T-helper 9 cell (primary cell): ENCODE results near the gene RASAL3.
"Not testable (repeated sequence)": the region's sequence is repeated elsewhere in the genome, so short reads cannot be mapped to it uniquely, and the experiment has no call there.

Experiments used
- DNase-seq: peaks from one replicate; pipeline ENCODE4 v3.0.0-alpha.2; 2020
- total RNA-seq, 2 donors: gene quantifications; one replicate each; lab custom pipeline; 2026; lab: John Stamatoyannopoulos, UW

Gene RASAL3
- 191 to 396 reads per million in 2 donors for total RNA-seq

- DNase-seq: peak; percentile 60
Observed at GRCh38 chr19:15464394-15465385, at the start of gene RASAL3. Gene RASAL3 (minus strand): TSS chr19:15464544. CDS start chr19:15464358, 186 bp downstream.

DNA sequence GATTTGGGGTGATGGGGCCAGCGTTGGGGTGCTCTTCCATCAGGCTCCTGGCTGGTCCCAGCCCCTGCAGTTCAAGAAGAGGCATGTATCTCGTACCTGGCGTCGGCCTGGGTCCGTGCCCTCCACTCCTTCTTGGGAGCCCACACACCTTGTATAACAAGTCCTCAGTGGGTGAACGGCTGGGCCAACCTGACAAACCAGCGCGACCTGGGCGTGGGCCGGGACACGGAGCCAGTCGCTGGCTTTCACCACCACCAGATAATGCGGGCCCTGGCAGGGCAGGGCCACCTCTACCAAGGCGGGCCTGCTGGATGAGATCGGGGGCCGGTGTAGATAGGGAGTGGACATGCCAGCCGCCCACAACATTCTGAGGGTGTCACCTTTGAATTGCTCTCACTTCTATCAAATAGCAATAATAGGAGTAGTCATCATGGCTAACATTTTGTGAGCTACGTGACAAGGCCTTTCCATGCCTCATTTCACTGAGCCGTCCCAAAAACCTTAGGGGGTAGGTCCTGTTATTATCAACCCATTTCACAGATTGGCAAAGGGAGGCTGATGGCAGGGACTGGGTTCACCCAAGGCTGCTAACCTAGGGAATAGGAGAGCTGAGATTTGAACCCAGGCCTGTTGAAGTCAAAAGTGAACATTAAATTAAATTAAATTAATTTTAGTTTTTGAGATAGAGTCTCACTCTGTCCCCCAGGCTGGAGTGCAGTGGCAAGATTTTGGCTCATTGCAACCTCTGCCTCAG lies 47.5 kb upstream of the RASAL3 start:
- no peak for DNase-seq

- DNase-seq: peak; percentile 11
Observed at GRCh38 chr19:15508035-15508710, 43.8 kb upstream of the RASAL3 start, which contains the start of gene CYP4F22. Gene CYP4F22 (plus strand): TSS chr19:15508525. CDS start chr19:15525337, 16,812 bp downstream.

DNA sequence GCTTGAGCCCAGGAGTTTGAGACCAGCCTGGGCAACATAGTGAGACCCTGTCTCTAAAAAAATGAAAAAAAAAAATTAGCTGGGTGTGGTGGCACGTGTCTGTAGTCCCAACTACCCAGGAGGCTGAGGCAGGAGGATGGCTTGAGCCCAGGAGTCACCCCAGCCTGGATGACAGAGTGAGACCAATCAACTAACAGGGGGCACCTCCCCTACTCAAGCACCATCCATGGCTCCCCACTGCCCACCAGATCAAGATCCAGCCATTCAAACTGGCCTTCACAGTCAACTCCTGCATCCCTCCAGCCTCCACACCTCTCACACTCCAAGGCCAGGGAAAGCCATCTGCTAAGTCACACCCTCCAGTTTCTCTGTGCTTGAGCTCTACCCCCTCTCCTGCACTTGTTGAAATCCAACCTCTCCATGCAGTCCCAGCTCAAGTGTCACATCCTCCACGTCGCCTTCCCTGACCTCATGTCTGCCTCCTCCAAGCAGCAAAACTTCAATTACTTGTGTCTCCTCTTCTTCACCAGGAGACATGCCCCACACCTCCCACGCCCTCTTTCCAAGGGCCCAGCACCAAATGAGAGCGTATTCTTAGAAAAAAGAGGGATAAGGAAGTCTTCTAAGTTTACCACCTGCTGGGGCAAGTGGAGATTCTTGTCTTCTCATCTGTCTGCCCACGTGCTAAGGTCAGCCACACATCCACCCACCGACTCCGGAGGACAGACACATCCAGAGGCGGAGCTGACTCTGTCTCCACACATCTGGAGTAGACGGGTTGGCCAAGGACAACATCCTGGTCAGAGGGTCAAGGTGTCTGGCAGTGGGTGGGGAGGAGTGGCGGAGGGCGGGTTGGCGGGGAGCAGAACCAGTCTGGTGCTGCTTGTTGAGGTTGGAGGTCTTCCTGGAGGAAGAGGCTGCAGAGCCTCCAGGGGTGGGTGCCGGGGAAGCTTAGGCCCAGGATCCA lies 43.0 kb upstream of the RASAL3 start:
- no peak for DNase-seq

- DNase-seq: no peak
Observed at GRCh38 chr19:15506074-15506571, 41.8 kb upstream of the RASAL3 start.

DNA sequence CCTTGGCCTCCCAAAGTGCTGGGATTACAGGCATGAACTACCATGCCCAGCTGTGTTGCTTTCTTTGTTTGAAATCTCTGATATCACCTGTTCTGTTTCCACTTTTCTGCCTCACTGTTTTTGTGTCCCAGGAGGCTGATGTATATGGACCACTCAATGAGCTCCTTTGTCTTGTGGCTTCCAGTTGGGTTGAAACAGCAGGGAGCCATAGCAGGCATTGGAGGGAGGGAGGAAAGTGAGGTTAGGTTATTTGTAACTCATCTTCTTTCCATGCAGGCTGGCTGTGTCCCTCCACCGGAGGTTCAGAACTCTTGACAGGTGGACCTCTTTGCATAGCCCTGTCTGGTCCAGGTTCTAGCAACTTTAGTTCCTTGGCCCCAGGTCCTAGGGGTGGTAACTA lies 37.9 kb upstream of the RASAL3 start:
- DNase-seq: no peak

GRCh38 chr19:15501596-15501995 lies 37.3 kb upstream of the RASAL3 start:
- DNase-seq: no peak

GRCh38 chr19:15498910-15499309 lies 34.6 kb upstream of the RASAL3 start:
- DNase-seq: no peak

GRCh38 chr19:15498156-15498858 lies 34.0 kb upstream of the RASAL3 start:
- no peak for DNase-seq

GRCh38 chr19:15495151-15495550 lies 30.8 kb upstream of the RASAL3 start:
- DNase-seq: no peak

DNA sequence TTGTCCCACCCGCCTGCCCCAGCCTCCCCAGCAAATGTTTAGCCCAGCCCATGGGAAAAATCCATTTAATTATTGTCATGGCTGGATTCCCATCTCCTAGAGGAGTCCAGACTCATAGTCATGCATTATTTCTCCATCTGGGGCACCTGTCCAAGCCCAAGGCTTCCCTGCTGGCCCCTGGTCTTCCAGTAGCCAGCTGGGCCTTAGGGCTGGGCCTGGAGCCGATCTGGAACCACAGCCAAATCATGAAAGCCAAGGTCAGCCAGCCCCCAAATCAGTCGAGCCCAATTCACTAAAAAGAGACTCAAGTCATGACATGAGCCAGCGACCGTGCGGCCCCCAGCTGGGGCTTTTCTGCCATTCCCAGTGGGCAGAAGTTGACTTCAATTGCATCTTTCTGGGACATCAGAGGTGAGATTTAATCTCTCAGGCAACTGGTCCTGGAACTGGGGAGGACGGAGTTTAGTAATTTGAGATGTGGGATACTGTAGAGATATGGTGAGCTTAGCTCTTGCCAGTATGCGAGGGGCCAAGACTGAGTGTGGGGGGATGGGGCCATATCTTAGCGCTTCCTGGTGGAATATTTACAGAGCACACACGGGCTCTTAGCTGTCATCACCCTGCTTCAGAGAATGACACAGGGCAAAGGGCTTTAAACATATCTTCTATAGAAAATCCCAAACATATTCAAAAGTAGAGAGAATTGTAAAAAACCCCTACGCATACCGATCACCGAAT lies 24.3 kb upstream of the RASAL3 start:
- no peak for DNase-seq

GRCh38 chr19:15487038-15487437 lies 22.7 kb upstream of the RASAL3 start:
- no peak for DNase-seq

DNA sequence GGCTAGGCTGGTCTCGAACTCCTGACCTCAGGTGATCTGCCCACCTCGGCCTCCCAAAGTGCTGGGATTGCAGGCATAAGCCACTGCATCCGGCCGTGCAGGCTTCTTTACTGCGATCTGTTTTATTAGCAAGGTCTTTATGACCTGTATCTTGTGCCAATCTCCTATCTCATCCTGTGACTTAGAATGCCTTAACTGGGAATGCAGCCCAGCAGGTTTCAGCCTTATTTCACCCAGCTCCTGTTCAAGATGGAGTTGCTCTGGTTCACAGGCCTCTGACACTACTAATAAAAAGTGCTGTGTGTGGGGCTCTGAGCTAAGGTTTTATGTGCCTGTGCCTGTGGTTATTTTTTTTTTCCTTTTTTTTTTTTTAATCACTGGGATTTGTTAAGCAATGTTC lies 21.4 kb upstream of the RASAL3 start:
- DNase-seq: not testable (repeated sequence)

DNA sequence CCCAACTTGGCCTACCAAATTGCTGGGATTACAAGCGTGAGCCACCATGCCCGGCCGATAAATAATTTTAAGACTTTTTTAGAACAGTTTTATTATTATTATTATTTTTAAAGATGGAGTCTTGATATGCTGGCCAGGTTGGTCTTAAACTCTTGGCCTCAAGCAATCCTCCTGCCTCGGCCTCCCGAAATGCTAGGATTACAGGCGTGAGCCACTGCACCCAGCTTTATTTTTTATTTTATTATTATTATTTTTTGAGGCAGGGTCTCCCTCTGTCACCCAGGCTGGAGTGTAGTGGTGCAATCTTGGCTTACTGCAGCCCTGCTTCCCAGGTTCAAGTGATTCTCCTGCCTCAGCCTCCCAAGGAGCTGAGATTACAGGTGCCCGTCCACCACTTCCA lies 16.7 kb upstream of the RASAL3 start:
- DNase-seq: not testable (repeated sequence)

- no peak for DNase-seq
Observed at GRCh38 chr19:15479391-15480345, 15.3 kb upstream of the RASAL3 start, which contains the start of gene PGLYRP2. Gene PGLYRP2 (minus strand): TSS chr19:15479501. CDS start chr19:15479371, 130 bp downstream.

GRCh38 chr19:15476325-15476724 lies 12.0 kb upstream of the RASAL3 start:
- no peak for DNase-seq

GRCh38 chr19:15475611-15476010 lies 11.3 kb upstream of the RASAL3 start:
- DNase-seq: no peak

DNA sequence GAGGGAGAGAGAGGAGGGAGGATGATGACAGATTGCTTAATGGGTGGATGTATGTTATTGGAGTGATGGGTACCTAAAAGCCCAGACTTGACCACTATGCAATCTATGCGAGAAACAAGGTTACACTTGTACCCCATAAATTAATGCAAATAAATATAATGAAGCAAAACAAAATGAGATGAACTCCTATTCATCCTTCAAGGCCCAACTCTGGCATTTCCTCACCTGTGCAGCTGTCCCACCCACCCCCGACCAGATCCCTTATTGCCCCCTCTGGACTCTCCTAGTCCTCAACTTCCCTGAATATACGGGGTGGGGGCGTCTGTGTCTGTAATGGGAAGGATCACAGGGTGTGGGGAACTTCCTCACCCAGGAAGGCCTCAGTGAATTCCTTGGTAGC lies 10.8 kb upstream of the RASAL3 start:
- no peak for DNase-seq

- DNase-seq: not testable (repeated sequence)
Observed at GRCh38 chr19:15473821-15474220, 9.5 kb upstream of the RASAL3 start.
